Transverse colon (tissue), 4 donors: ENCODE results near the gene HECTD4.

ENCODE experiments used
- CTCF ChIP-seq, 5 experiments: fragments of 200-600 bp in 3 of 5; fragments of 450-650 bp in 2 of 5; sonication (generic) in 3 of 5; IDR thresholded peaks; 1 replicate in 2 of 5; 2 replicates in 3 of 5; pipeline ENCODE4 v1.5.1; 2016 to 2017; ENCODE audit warnings: antibody characterized with exemption in 5 of 5, inconsistent platforms in 3 of 5, mild to moderate bottlenecking in 2 of 5, moderate library complexity in 1 of 5
- EP300 ChIP-seq: sonication (generic); formaldehyde crosslinking; IDR thresholded peaks from one replicate; pipeline ENCODE4 v1.6.1; 2017; ENCODE audit warnings: antibody characterized with exemption, low read depth
- POLR2A ChIP-seq: fragments of 450-650 bp; IDR thresholded peaks from one replicate; pipeline ENCODE4 v1.6.1; 2016; ENCODE audit warnings: antibody characterized with exemption, mild to moderate bottlenecking, moderate library complexity
- POLR2AphosphoS5 ChIP-seq, 3 donors: sonication (generic); formaldehyde crosslinking; IDR thresholded peaks; one replicate each; pipeline ENCODE4 v1.6.1; 2016; ENCODE audit warnings: antibody characterized with exemption in 3 of 3

- TF ChIP-seq POLR2A (no peak), CTCF (IDR thresholded peaks at IDR 0.05) (no peak), EP300 (no peak), POLR2AphosphoS5 (IDR thresholded peaks at IDR 0.05) (no peak)
Observed at GRCh38 chr12:112418273-112418607, 36.0 kb upstream of the HECTD4 start.
